Stimulated activated CD4-positive, alpha-beta T cell treated with anti-CD3 and anti-CD28 coated beads, Interleukin-2, amount 100 ng/mL, for 24 hours (primary cell): Measurements from ENCODE around the gene ATP5PO.
"Not testable (repeated sequence)": the region's sequence is repeated elsewhere in the genome, so short reads cannot be mapped to it uniquely, and the experiment has no call there.

Source experiments
- DNase-seq, 2 donors: peaks; one replicate each; pipeline ENCODE4 v3.0.0-alpha.2; 2020

ATP5PO gene

GRCh38 chr21:33940164-33940880, 24.7 kb upstream of the ATP5PO start:
- no peak for DNase-seq

GRCh38 chr21:33939226-33939625, 23.6 kb upstream of the ATP5PO start:
- no peak for DNase-seq

DNA sequence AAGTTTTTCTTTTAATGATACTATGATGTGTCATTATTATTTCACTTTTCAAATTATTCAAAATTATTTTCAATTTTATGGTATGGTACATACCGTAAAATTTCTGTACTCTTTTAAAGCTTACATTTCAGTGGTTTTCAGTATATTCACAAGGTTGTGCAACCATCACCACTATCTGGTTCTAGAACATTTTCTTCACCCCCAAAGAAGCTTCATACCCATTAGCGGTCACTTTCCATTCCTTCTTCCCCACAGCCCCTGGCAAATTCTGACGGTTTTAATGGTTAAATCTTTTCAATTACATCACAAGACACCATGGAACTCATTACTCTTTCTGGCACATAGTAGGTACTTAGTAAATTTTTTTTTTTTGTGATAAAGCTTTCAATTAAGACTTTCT, 22.8 kb upstream of the ATP5PO start:
- no peak for DNase-seq

- peak; percentile 37 to 49 for DNase-seq
These were observed 22.3 kb upstream of the ATP5PO start for GRCh38 chr21:33937931-33938339.

DNA sequence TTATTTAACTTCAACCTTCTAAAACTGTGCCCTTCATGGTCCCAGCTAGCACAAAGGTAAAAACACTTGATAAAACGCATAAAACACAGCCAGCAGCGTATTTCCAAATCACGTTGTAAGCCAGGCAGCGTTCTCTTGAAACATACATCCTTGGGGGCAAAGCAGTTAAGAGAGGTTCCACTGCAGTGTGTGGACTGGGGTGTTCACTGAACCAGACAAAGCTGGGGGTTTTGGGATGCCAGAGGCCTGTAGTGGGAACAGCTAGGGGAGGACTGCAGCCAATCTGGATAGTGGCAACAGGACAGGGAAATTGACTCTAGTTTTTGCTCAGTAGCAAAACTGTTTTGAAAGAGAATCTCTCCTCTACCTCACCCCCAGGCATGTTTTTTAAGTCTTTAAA, 21.5 kb upstream of the ATP5PO start:
- no peak for DNase-seq

DNA sequence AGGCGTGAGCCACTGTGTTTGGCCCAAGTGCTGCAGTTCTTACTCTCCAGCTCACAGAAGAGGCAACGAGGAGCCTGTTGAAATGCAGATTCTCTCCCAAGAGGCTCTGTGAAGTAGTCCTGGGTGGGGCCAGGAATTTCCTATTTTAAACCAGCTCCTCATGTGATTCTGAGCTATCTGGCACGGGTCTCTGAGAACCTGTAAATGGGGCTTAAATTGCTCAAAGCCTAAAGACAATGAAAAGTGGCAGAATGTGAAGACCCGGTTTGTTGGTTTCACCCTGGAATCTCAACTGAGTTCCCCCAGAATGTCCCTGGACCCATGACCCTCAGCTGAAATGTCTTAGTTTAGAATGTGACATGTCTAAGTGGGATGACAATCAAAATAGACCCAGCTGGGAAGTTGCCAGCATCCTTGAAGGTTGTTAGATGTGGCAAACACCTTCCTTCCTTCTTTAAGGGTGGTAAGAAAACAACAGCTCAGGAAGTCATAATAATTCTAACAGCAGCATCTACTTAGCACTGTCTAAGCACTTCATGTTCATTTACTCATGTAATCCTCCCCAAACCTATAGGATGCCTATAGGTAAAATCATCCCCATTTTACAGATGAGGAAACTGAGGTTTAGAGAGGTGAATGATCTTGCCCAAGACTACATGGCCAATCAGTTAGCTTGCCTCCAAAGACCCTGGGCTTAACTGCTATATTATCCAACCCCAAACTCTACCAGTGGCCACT, 20.9 kb upstream of the ATP5PO start:
- peak in 1 of 2 donors; percentile 35 for DNase-seq

DNA sequence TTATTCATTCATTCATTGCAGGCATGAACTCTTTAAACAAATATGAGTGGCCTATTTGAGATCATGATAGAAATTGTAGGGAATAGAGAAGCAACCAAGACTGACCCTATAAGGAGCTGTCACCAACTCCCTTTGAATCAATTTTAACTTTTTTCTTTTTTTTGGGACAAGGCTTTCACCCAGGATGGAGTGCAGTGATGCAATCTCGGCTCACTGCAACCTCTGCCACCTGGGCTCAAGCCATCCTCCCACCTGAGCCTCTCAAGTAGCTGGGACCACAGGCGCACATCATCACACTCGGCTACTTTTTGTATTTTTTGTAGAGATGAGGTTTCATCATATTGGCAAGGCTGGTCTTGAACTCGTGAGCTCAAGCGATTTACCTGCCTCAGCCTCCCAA, 17.1 kb upstream of the ATP5PO start:
- DNase-seq = no peak

- DNase-seq = peak in 1 of 2 donors; percentile 46
These were observed 16.3 kb upstream of the ATP5PO start for GRCh38 chr21:33931799-33932390.

DNA sequence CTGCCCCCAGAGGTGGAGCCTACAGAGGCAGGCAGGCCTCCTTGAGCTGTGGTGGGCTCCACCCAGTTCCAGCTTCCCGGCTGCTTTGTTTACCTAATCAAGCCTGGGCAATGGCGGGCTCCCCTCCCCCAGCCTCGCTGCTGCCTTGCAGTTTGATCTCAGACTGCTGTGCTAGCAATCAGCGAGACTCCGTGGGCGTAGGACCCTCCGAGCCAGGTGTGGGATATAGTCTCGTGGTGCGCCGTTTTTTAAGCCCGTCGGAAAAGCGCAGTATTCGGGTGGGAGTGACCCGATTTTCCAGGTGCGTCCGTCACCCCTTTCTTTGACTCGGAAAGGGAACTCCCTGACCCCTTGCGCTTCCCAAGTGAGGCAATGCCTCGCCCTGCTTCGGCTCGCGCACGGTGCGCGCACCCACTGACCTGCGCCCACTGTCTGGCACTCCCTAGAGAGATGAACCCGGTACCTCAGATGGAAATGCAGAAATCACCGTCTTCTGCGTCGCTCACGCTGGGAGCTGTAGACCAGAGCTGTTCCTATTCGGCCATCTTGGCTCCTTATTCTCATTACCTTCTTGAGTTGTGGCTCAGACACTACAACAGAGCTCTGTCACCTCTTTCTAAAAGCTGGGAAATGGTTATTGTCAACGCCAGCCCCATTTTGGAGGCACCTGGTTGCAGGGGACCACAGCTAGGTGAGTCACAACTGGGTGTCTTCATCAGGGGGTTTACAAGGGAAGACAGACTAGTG, 15.6 kb upstream of the ATP5PO start:
- peak; percentile 46 to 66 for DNase-seq

DNA sequence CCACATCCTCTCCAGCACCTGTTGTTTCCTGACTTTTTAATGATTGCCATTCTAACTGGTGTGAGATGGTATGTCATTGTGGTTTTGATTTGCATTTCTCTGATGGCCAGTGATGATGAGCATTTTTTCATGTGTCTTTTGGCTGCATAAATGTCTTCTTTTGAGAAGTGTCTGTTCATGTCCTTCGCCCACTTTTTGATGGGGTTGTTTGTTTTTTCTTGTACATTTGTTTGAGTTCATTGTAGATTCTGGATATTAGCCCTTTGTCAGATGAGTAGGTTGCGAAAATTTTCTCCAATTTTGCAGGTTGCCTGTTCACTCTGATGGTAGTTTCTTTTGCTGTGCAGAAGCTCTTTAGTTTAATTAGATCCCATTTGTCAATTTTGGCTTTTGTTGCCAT, 10.6 kb upstream of the ATP5PO start:
- not testable (repeated sequence) for DNase-seq

- DNase-seq = no peak
These were observed 9.1 kb upstream of the ATP5PO start for GRCh38 chr21:33924766-33925100.

GRCh38 chr21:33924079-33924765, 8.6 kb upstream of the ATP5PO start:
- peak; percentile 95 to 96 for DNase-seq

- no peak for DNase-seq
These were observed 1.8 kb upstream of the ATP5PO start for GRCh38 chr21:33917421-33917820.

DNA sequence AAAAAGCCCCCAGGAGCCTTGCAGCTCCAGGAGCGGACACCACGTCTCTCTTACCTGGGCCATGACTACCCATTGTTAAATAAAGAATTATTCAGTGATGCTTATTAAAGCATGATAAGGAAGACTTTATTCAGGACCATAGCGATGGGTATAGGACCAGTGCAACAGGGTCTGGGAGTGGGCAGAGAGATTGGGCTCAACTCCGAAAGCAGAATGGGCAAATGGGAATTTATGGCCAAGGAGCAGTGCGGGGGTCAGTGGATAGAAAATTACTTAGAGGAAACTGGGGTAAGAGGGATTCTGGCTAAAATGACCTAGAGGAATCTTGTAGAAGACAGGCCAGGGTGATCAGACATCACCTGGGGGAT, 580 bp upstream of the ATP5PO start:
- DNase-seq = no peak

GRCh38 chr21:33914188-33914587, 1.4 kb downstream of the ATP5PO start:
- DNase-seq = no peak

GRCh38 chr21:33909756-33910155, 5.8 kb downstream of the ATP5PO start:
- DNase-seq = no peak

- DNase-seq = peak; percentile 45 to 48
These were observed 6.8 kb downstream of the ATP5PO start for GRCh38 chr21:33908760-33909159.

GRCh38 chr21:33904041-33904440, 11.6 kb downstream of the ATP5PO start:
- DNase-seq = no peak

DNA sequence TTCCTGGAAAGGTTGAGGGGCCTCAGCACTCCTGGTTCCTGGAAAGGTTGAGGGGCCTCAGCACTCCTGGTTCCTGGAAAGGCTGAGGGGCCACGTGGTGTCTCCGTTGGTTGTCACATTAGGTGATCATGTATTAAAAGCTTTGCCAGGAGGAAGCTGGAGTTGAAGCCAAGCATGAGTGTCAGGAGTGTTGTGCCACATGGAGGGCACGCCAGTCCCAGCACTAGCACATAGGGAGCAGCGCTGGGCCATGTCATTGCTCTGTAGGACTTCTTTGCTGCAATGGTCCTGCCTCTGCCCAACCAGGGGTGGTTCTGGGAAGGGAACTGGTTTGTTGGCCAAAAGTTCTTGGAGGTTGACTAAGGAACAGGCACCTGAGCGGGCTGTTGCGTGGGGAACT, 13.3 kb downstream of the ATP5PO start:
- no peak for DNase-seq

GRCh38 chr21:33901412-33902288, 14.0 kb downstream of the ATP5PO start:
- no peak for DNase-seq

DNA sequence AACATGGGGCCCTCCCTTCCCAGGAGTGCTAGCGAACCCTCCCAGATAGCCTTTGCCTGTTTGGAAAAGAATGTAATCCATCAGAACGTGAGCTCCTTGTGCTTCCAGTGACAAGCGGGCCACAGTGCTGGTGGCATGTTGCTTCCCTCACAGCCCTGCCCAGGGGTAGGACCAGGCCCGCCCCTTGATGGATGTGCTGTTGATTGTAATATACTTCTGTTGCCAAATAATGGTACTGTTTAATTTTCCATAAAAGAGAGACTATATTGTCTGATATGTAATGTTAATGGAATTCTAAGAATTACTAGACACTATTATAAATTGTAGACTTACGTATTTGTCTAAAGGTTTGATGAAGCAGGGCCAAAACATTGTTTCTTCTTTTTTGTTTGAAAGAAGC, 16.4 kb downstream of the ATP5PO start:
- DNase-seq = no peak

- DNase-seq = no peak
These were observed 17.0 kb downstream of the ATP5PO start for GRCh38 chr21:33898586-33898985.
